Lung (tissue), 12 donors: ENCODE measurements around the gene EPHA4. TPM values are rescaled to one million over a fixed set of nuclear protein-coding genes. Genes with fewer than 3 reads are reported as not detected.

Experiments used
- ATAC-seq: fragments of 200-7000 bp; cut with Tn5 transposase; one replicate; pipeline ENCODE4 v1.9.1; 2020; ENCODE audit warnings: moderate number of reproducible peaks; ENCODE audit not compliant: insufficient read depth, low FRiP score
- DNase-seq, 3 donors: peaks; one replicate each; pipeline ENCODE4 v3.0.0-alpha.2; 2013 to 2017
- H3K27ac ChIP-seq, 2 donors: one replicate each; pipeline ENCODE4 v1.5.1; 2013; ENCODE audit warnings: mild to moderate bottlenecking in 2 of 2, moderate library complexity in 2 of 2, control low read depth in 1 of 2, inconsistent platforms in 1 of 2, low read depth in 1 of 2, low read length in 1 of 2
- H3K27me3 ChIP-seq, 3 donors: one replicate each; pipeline ENCODE4 v1.5.1; 2013; ENCODE audit warnings: low read length in 2 of 3; ENCODE audit not compliant: control insufficient read depth in 3 of 3, insufficient read depth in 3 of 3
- H3K36me3 ChIP-seq, 4 donors: one replicate each; pipeline ENCODE4 v1.5.1; 2013; ENCODE audit warnings: low read length in 4 of 4, mild to moderate bottlenecking in 1 of 4, moderate library complexity in 1 of 4; ENCODE audit not compliant: control insufficient read depth in 4 of 4, insufficient read depth in 4 of 4
- H3K4me1 ChIP-seq, 5 donors: one replicate each; pipeline ENCODE4 v1.5.1; 2013; ENCODE audit warnings: low read length in 5 of 5, mild to moderate bottlenecking in 2 of 5, moderate library complexity in 1 of 5; ENCODE audit not compliant: control insufficient read depth in 5 of 5, insufficient read depth in 5 of 5
- H3K4me3 ChIP-seq: one replicate; pipeline ENCODE4 v1.5.1; 2013; ENCODE audit warnings: mild to moderate bottlenecking, control low read depth, moderate library complexity
- H3K9ac ChIP-seq, 2 donors: one replicate each; pipeline ENCODE4 v1.5.1; 2013; ENCODE audit warnings: low read length in 2 of 2, control low read depth in 1 of 2; ENCODE audit not compliant: insufficient read depth in 1 of 2
- H3K9me3 ChIP-seq, 4 donors: one replicate each; pipeline ENCODE4 v1.5.1; 2013; ENCODE audit warnings: low read length in 3 of 4, mild to moderate bottlenecking in 1 of 4, moderate library complexity in 1 of 4; ENCODE audit not compliant: control insufficient read depth in 4 of 4, insufficient read depth in 3 of 4
- CTCF ChIP-seq: IDR thresholded peaks from 2 replicates; pipeline ENCODE4 v1.5.1; 2012; ENCODE audit warnings: mild to moderate bottlenecking; ENCODE audit errors: control extremely low read depth, extremely low read depth
- WGBS, 2 donors: extraction: QIAGEN DNeasy Blood & Tissue Kit; methylation state at CpG; one replicate each; pipeline ENCODE4 v1.1.7; 2013; 5-methylcytosine and 5-hydroxymethylcytosine counted together
- polyA plus RNA-seq, 2 donors: library from polyadenylated mRNA; stranded (reverse); fragments of 200-250 nt; gene quantifications; one replicate each; pipeline ENCODE4 v1.2.1, GENCODE V29; 2013
- total RNA-seq, 2 donors: library from RNA; depleted of rRNA in 1 of 2; stranded (reverse); fragments of >200 nt in 1 of 2; gene quantifications; one replicate each; pipeline ENCODE4 v1.2.1, GENCODE V29; 2014 to 2021
- donor health status: control.
- donor health status: control.
- donor health status: Bipolar disorder and iron deficiency.
- donor health status: healthy.
- donor health status: DM: yes; HTN: yes; CAD: no.

Gene EPHA4
- total and polyA plus RNA-seq, 4 donors = 2.5 to 28.8 (median 14.7) TPM

GRCh38 chr2:221454459-221455105, 117.5 kb downstream of the EPHA4 start:
- Histone ChIP-seq H3K27me3 (no peaks in the 10 kb centered on the region), H3K36me3 (peaks cover 0 to 6% (median 2%) of the 10 kb centered on the region in 4 donors), H3K4me3 (no peak overlapping the region), H3K4me1 (peaks cover 0 to 5% (median 2%) of the 10 kb centered on the region in 5 donors), H3K9ac (no peak overlapping the region), H3K9me3 (no peaks in the 10 kb centered on the region), H3K27ac (no peak overlapping the region)
- DNase-seq (no peak), ATAC-seq (no peak)
- WGBS, 2 donors = 88 to 89% methylated on average over 3 of the region's 3 CpGs
- TF ChIP-seq CTCF = no peak

- Histone ChIP-seq H3K4me3 (no peak overlapping the region), H3K27ac (no peak overlapping the region), H3K36me3 (peaks cover 0 to 6% (median 2%) of the 10 kb centered on the region in 4 donors), H3K9me3 (no peaks in the 10 kb centered on the region), H3K27me3 (no peaks in the 10 kb centered on the region), H3K4me1 (peaks cover 0 to 4% (median 0%) of the 10 kb centered on the region in 5 donors), H3K9ac (no peak overlapping the region)
- WGBS, 2 donors = 80 to 89% methylated on average over 13 of the region's 13 CpGs
- ATAC-seq = no peak
- no peak for TF ChIP-seq CTCF
- no peak for DNase-seq
Observed at GRCh38 chr2:221451862-221452788, 120.0 kb downstream of the EPHA4 start.

- peaks cover 0 to 3% (median 0%) of the 10 kb centered on the region in 4 donors for H3K36me3 ChIP-seq
- no peak overlapping the region for H3K9ac ChIP-seq
- no peaks in the 10 kb centered on the region for H3K27me3 ChIP-seq
- H3K4me1 ChIP-seq = peaks cover 0 to 4% (median 0%) of the 10 kb centered on the region in 5 donors
- ATAC-seq (no peak), DNase-seq (no peak)
- H3K27ac ChIP-seq = no peak overlapping the region
- 91 to 95% methylated on average over 1 of the region's 1 CpG for WGBS, 2 donors
- no peaks in the 10 kb centered on the region for H3K9me3 ChIP-seq
- no peak overlapping the region for H3K4me3 ChIP-seq
- TF ChIP-seq CTCF = no peak
Observed at GRCh38 chr2:221450280-221450679, 121.8 kb downstream of the EPHA4 start.
